RWPE1 (cell line): ENCODE data around the gene TM9SF4.

ENCODE experiments used
- CTCF ChIA-PET: fragments of 350-600 bp; sonication (Branson Sonifier 250); formaldehyde crosslinking; extraction: SDS; loops from one replicate; lab custom pipeline; 2021; lab: Yijun Ruan, JAX
- POLR2A ChIA-PET: fragments of 400-600 bp; formaldehyde crosslinking; extraction: SDS; loops from one replicate; lab custom pipeline; 2020; ENCODE audit warnings: antibody characterized with exemption; ENCODE audit not compliant: low non-redundant PET; lab: Yijun Ruan, JAX
- DNase-seq: peaks from one replicate; pipeline ENCODE4 v3.0.0; 2012; ENCODE audit warnings: low spot score
- H3K27ac ChIP-seq: fragments of 450-650 bp; 2 replicates; pipeline ENCODE4 v1.5.1; 2017
- CTCF ChIP-seq: fragments of 450-650 bp; conservative IDR thresholded peaks from 2 replicates; pipeline ENCODE4 v1.5.1; 2017; ENCODE audit warnings: low read depth, mild to moderate bottlenecking

The TM9SF4 gene

GRCh38 chr20:32077190-32077589 is 32.3 kb upstream of the TM9SF4 start:
- CTCF ChIA-PET = no interaction called here
- POLR2A ChIA-PET = no interaction called here

GRCh38 chr20:32078322-32078721 is 31.2 kb upstream of the TM9SF4 start:
- TF ChIP-seq CTCF = no peak
- no peak for DNase-seq
- H3K27ac ChIP-seq = no peak overlapping the region
- ChIA-PET POLR2A (no interaction called here), CTCF (no interaction called here)

More at GRCh38 chr20:32077190-32077589, 32.3 kb upstream of the TM9SF4 start:
- TF ChIP-seq CTCF = no peak
- H3K27ac ChIP-seq = no peak overlapping the region
- no peak for DNase-seq

GRCh38 chr20:32078791-32079190 is 30.7 kb upstream of the TM9SF4 start:
- ChIA-PET POLR2A (no interaction called here), CTCF (interaction anchor here (4.0 kb wide), 1 partner anchor 13 kb away, joined by 26 read pairs; no protein-coding TSS in a partner anchor)
- no peak overlapping the region for H3K27ac ChIP-seq
- no peak for TF ChIP-seq CTCF
- DNase-seq = no peak

GRCh38 chr20:32079655-32080109 is 29.8 kb upstream of the TM9SF4 start:
- CTCF ChIA-PET = interaction anchor here (4.0 kb wide), 1 partner anchor 12 kb away, joined by 26 read pairs; no protein-coding TSS in a partner anchor
- no peak for DNase-seq

GRCh38 chr20:32080783-32081182 is 28.7 kb upstream of the TM9SF4 start:
- no peak for DNase-seq
- POLR2A ChIA-PET = no interaction called here
- H3K27ac ChIP-seq = no peak overlapping the region
- TF ChIP-seq CTCF = no peak
- CTCF ChIA-PET = interaction anchor here (2.4 to 4.0 kb wide), 2 partner anchors 11 to 50 kb away, joined by 13 to 26 read pairs; no protein-coding TSS in a partner anchor

More at GRCh38 chr20:32079655-32080109, 29.8 kb upstream of the TM9SF4 start:
- POLR2A ChIA-PET = no interaction called here
- no peak for TF ChIP-seq CTCF
- H3K27ac ChIP-seq = no peak overlapping the region

- CTCF ChIA-PET = no interaction called here
- no peak overlapping the region for H3K27ac ChIP-seq
- DNase-seq = no peak
- POLR2A ChIA-PET = no interaction called here
- TF ChIP-seq CTCF = no peak
Measured at GRCh38 chr20:32083469-32083868, 26.0 kb upstream of the TM9SF4 start.
